Eye (tissue), 1 donor: ENCODE data around the gene VPS51.
"Not testable (repeated sequence)": the region's sequence is repeated elsewhere in the genome, so short reads cannot be mapped to it uniquely, and the experiment has no call there.

Experiments
- DNase-seq: peaks from one replicate; pipeline ENCODE4 v3.0.0-alpha.2; 2015

Gene VPS51

DNA sequence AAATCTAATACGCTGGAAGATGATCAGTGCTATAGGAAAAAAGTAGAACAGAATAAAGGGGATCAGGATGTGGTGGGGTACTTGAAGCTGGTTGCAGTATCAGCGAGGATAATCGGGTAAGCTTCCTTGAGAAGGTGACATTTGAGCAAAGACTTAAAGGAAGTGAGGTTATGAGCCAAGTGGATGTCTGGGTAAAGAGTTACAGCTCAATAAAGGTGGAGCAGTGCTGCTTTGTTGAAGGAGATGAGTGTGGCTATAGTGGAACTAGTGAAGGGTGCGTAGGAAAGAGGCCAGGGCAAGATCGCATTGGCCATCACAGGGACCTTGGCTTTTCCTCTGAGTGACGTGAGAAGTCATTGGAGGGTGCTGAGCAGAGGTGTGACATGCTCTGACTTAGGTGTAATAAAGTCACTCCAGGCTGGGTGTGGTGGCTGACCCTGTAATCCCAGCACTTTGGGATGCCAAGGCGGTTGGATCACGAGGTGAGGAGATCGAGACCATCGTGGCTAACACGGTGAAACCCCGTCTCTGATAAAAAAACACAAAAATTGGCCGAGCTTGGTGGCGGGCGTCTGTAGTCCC lies 40.6 kb downstream of the VPS51 start:
- DNase-seq: no peak

DNA sequence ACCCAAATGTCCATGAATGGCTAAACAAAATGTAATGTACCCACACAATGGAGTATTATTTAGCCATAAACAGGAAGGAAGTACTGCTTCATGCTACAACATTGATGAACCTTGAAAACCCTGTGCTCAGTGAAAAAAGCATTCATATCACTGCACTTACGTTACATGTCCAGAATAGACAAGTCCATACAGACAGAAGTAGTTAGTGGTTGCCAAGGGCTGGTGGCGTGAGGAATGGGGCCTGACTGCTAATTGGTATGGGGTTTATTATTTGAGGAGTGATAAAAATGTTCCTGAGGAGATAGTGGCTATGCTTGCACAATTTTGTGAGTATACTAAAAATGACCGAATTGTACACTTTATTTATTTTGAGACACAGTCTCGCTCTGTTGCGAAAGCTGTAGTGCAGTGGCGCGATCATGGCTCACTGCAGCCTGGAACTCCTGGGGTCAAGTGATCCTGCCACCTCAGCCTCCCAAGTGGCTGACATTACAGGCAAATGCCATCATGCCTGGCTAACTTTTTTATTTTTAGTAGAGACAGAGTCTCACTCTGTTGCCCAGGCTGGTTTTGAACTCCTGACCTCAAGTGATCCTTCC lies 46.0 kb downstream of the VPS51 start:
- DNase-seq: no peak

- no peak for DNase-seq
Observed at GRCh38 chr11:65147352-65148075, 51.5 kb downstream of the VPS51 start.

- DNase-seq: no peak
Observed at GRCh38 chr11:65148657-65149056, 52.6 kb downstream of the VPS51 start.

GRCh38 chr11:65150131-65150508 lies 54.1 kb downstream of the VPS51 start:
- not testable (repeated sequence) for DNase-seq

DNA sequence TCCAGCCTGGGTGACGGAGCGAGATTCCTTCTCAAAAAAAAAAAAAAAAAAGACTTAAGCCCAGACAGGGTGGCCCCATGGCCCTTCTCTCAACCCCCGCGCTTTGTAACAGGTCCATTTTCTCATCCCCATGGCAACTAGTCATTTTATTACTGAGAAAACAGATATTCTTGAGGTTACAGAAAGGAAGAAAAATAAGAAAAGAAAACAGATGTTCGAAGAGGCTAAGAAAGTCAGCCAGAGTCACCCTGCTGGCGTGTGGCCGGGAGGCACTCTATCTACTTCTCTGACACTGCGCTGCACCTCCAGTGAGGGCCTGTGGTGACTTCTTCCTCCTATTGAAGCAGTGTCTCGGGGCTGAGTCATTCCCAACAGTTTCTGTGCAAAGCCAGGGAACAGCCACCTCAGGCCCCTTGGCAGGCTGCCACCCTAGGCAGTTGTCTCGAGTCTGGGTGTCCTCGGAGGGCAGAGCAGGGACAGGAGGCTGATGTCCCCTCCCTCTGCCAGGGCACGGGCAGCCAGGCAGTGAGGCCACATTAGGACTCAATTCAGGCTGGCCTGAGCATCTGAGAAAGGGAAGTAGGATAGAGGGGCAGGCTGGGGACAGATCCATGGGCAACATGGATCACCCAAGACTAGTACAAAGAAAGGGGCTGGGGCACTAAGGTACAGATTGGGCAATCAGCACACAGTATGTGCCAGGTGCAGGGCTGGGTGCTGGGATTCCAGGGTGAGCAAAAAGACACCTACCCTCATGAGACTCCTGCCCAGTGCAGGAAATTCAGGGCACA lies 54.7 kb downstream of the VPS51 start:
- peak; percentile 32 for DNase-seq

- no peak for DNase-seq
Observed at GRCh38 chr11:65151331-65151899, 55.4 kb downstream of the VPS51 start.

- DNase-seq: no peak
Observed at GRCh38 chr11:65152122-65152521, 56.1 kb downstream of the VPS51 start.

GRCh38 chr11:65156256-65156655 lies 60.2 kb downstream of the VPS51 start:
- DNase-seq: no peak

DNA sequence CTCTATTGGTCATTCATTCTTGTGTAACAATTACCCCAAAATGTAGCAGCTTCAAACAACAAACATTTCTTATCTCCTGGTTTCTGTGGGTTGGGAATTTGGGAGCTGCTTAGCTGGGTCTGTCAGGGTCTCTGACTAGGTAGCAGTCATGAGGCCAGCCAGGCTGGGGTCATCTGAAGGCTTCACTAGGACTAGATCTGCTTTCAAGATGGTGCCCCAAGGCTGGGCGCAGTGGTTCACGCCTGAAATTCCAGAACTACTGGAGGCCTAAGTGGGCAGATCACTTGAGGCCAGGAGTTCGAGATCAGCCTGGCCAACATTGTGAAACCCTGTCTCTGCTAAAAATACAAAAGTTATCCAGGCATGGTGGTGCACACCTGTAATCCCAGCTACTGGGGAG lies 60.9 kb downstream of the VPS51 start:
- DNase-seq: no peak

DNA sequence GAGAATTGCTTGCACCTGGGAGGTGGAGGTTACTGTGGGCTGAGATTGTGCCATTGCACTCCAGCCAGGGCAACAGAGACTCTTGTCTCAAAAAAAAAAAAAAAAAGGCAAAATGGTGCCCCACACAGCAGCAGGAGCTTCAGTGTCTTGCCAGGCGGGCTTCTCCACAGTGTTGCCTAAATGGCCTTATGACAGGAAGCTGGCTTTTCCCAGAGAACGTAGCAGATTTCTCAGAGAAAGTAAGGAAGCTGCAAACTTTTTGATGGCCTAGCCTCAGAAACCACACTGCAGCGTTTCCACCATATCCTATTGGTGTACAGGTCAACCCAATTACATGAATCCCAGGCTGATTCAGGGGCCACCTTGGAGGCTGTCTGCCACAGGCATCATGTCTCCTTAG lies 61.3 kb downstream of the VPS51 start:
- no peak for DNase-seq

- no peak for DNase-seq
Observed at GRCh38 chr11:65159012-65159411, 63.0 kb downstream of the VPS51 start.

DNA sequence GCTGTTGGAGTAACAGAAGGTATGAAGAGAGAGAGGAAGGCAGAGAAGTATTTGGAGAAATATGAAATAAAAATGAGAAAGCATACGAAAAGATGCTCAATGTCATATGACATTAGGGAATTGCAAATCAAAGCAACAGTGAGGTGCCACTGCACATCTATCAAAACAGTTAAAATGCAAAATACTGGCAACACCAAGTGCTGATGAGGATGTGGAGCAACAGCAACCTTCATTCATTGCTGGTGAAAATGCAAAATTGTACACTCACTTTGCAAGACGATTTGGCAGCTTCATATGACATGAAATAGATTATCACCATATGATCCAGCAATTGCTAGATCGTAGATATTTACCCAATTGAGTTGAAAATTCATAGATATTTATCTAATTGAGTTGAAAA lies 64.6 kb downstream of the VPS51 start:
- no peak for DNase-seq
